GM12878 (cell line): ENCODE results near the gene RALGAPA1. TPM values are rescaled to one million over a fixed set of nuclear protein-coding genes. Genes with fewer than 3 reads are reported as not detected.

Source experiments
- ATAC-seq: fragments of 200-7000 bp; cut with Tn5 transposase; 3 replicates; pipeline ENCODE4 v1.9.1; 2020; ENCODE audit warnings: mild to moderate bottlenecking, moderate library complexity
- BruUV-seq: library from RNA; stranded (reverse); fragments of 400-500 nt; replicated peaks from 2 replicates; lab custom pipeline; 2021; lab: Mats Ljungman, UMichigan
- CTCF ChIA-PET: fragments of 300-600 bp; sonication (Branson Sonifier 250); formaldehyde crosslinking; extraction: SDS; loops from one replicate; lab custom pipeline; 2021; ENCODE audit warnings: inconsistent platforms; lab: Yijun Ruan, JAX
- POLR2A ChIA-PET: fragments of 350-600 bp; formaldehyde crosslinking; extraction: SDS; loops from one replicate; lab custom pipeline; 2021; ENCODE audit warnings: inconsistent platforms; lab: Charles Lee
- RAD21 ChIA-PET: fragments of 300-600 bp; sonication (Branson Sonifier 250); formaldehyde crosslinking; loops from one replicate; lab custom pipeline; 2023; ENCODE audit warnings: antibody characterized with exemption; ENCODE audit not compliant: unreplicated experiment; lab: Charles Lee
- SMC1A ChIA-PET: fragments of 300-600 bp; sonication (Branson Sonifier 250); formaldehyde crosslinking; loops from one replicate; lab custom pipeline; 2023; ENCODE audit not compliant: unreplicated experiment, uncharacterized antibody; lab: Charles Lee
- DNase-seq: peaks from one replicate; pipeline ENCODE4 v3.0.0-alpha.2; 2011; ENCODE audit warnings: low read depth, low spot score
- FAIRE-seq: peaks from 3 replicates; lab custom pipeline; 2011; peaks lifted over from hg19 to GRCh38; lab: Jason Lieb, UNC
- H2AFZ ChIP-seq: 2 replicates; pipeline ENCODE4 v1.6.0; 2011; ENCODE audit warnings: low read depth, low read length, control low read depth; ENCODE audit not compliant: control insufficient read depth
- H3K27ac ChIP-seq: 2 replicates; pipeline ENCODE4 v1.5.1; 2011; ENCODE audit warnings: control low read depth; ENCODE audit not compliant: control insufficient read depth, insufficient read depth
- H3K27me3 ChIP-seq, 2 experiments: replicated peaks in 1 of 2; 2 replicates each; pipeline versions ENCODE4 v1.6.0 to v1.6.1; 2011; ENCODE audit warnings: low read length in 1 of 2; ENCODE audit not compliant: control insufficient read depth in 2 of 2, insufficient read depth in 2 of 2
- H3K36me3 ChIP-seq, 2 experiments: 2 replicates each; pipeline ENCODE4 v1.5.1; 2011; ENCODE audit warnings: low read length in 1 of 2; ENCODE audit not compliant: control insufficient read depth in 2 of 2, insufficient read depth in 2 of 2
- H3K4me1 ChIP-seq: 2 replicates; pipeline ENCODE4 v1.6.1; 2011; ENCODE audit warnings: mild to moderate bottlenecking, low read length, moderate library complexity, mixed read lengths; ENCODE audit not compliant: control insufficient read depth, insufficient read depth
- H3K4me2 ChIP-seq: 2 replicates; pipeline ENCODE4 v1.6.0; 2011; ENCODE audit warnings: control low read depth; ENCODE audit not compliant: control insufficient read depth, insufficient read depth
- H3K4me3 ChIP-seq: fragments of 200-600 bp; sonication (generic); 2 replicates; pipeline ENCODE4 v1.5.1; 2016
- H3K79me2 ChIP-seq: 2 replicates; pipeline ENCODE4 v1.6.0; 2011; ENCODE audit warnings: low read length; ENCODE audit not compliant: control insufficient read depth, insufficient read depth
- H3K9ac ChIP-seq: 2 replicates; pipeline ENCODE4 v1.8.0; 2011; ENCODE audit warnings: low read length, control low read depth, mixed read lengths; ENCODE audit not compliant: control insufficient read depth, insufficient read depth
- H3K9me3 ChIP-seq: replicated peaks from 3 replicates; pipeline ENCODE4 v1.5.1; 2011; ENCODE audit warnings: mild to moderate bottlenecking, low read length; ENCODE audit not compliant: control insufficient read depth, insufficient read depth
- H4K20me1 ChIP-seq: 2 replicates; pipeline ENCODE4 v1.6.0; 2011; ENCODE audit not compliant: control insufficient read depth, insufficient read depth
- BACH1 ChIP-seq: fragments of 450-650 bp; IDR thresholded peaks from 2 replicates; pipeline ENCODE4 v1.6.1; 2017; ENCODE audit warnings: mild to moderate bottlenecking, borderline replicate concordance
- BCL3 ChIP-seq: IDR thresholded peaks from 2 replicates; pipeline ENCODE4 v1.6.1; 2011; ENCODE audit warnings: borderline replicate concordance, low read depth, mild to moderate bottlenecking, moderate library complexity, low read length; ENCODE audit not compliant: insufficient read depth, poor library complexity, severe bottlenecking
- BRCA1 ChIP-seq: IDR thresholded peaks from 2 replicates; pipeline ENCODE4 v1.6.1; 2011; ENCODE audit warnings: low read depth, low read length, improper control_type of control experiment
- CHD2 ChIP-seq: IDR thresholded peaks from 2 replicates; pipeline ENCODE4 v1.6.1; 2011; ENCODE audit warnings: low read depth, low read length, improper control_type of control experiment, borderline replicate concordance
- CREM ChIP-seq: IDR thresholded peaks from 2 replicates; pipeline ENCODE4 v1.6.1; 2014; ENCODE audit warnings: antibody characterized with exemption, low read depth
- EED ChIP-seq: sonication (generic); IDR thresholded peaks from 2 replicates; pipeline ENCODE4 v1.6.1; 2016; ENCODE audit warnings: antibody characterized with exemption, low read depth
- ELK1 ChIP-seq: IDR thresholded peaks from 2 replicates; pipeline ENCODE4 v1.6.1; 2012; ENCODE audit warnings: low read depth, low read length, improper control_type of control experiment
- GATAD2B ChIP-seq: fragments of 450-650 bp; conservative IDR thresholded peaks from 2 replicates; pipeline ENCODE4 v1.6.1; 2017; ENCODE audit warnings: low read depth, mild to moderate bottlenecking, moderate library complexity
- IKZF1 ChIP-seq: fragments of 450-650 bp; conservative IDR thresholded peaks from 2 replicates; pipeline ENCODE4 v1.6.1; 2017; ENCODE audit warnings: antibody characterized with exemption, mild to moderate bottlenecking
- MEF2B ChIP-seq: fragments of 450-650 bp; IDR thresholded peaks from 2 replicates; pipeline ENCODE4 v1.6.1; 2018; ENCODE audit warnings: mild to moderate bottlenecking, moderate library complexity; ENCODE audit not compliant: partially characterized antibody, poor library complexity, severe bottlenecking
- MLLT1 ChIP-seq: fragments of 450-650 bp; IDR thresholded peaks from 2 replicates; pipeline ENCODE4 v1.6.1; 2016; ENCODE audit warnings: mild to moderate bottlenecking
- MXI1 ChIP-seq: fragments of 150-350 bp; IDR thresholded peaks from 2 replicates; pipeline ENCODE4 v1.6.1; 2011; ENCODE audit warnings: low read depth, mild to moderate bottlenecking, inconsistent platforms, low read length, improper control_type of control experiment
- NFYB ChIP-seq: IDR thresholded peaks from 2 replicates; pipeline ENCODE4 v1.6.1; 2011; ENCODE audit warnings: low read depth, mild to moderate bottlenecking, low read length, improper control_type of control experiment, moderate library complexity; ENCODE audit not compliant: insufficient read depth
- NR2F1 ChIP-seq: fragments of 450-650 bp; conservative IDR thresholded peaks from 2 replicates; pipeline ENCODE4 v1.6.1; 2017; ENCODE audit warnings: mild to moderate bottlenecking
- POLR2A ChIP-seq: IDR thresholded peaks from 2 replicates; pipeline ENCODE4 v1.6.1; 2011; ENCODE audit warnings: low read depth, mild to moderate bottlenecking, low read length
- RAD21 ChIP-seq: IDR thresholded peaks from 2 replicates; pipeline ENCODE4 v1.6.1; 2011; ENCODE audit warnings: mild to moderate bottlenecking, low read depth, low read length, moderate library complexity; ENCODE audit not compliant: insufficient read depth
- RBBP5 ChIP-seq: fragments of 200-600 bp; sonication (generic); conservative IDR thresholded peaks from 2 replicates; pipeline ENCODE4 v1.6.1; 2016
- RFX5 ChIP-seq: IDR thresholded peaks from 2 replicates; pipeline ENCODE4 v1.6.1; 2011; ENCODE audit warnings: low read depth, low read length, improper control_type of control experiment
- YY1 ChIP-seq: IDR thresholded peaks from 2 replicates; pipeline ENCODE4 v1.6.1; 2011; ENCODE audit warnings: low read depth, mild to moderate bottlenecking, low read length
- ZNF24 ChIP-seq: fragments of 450-650 bp; IDR thresholded peaks from 2 replicates; pipeline ENCODE4 v1.6.1; 2017; ENCODE audit warnings: antibody characterized with exemption, mild to moderate bottlenecking
- ZNF622 ChIP-seq: fragments of 450-650 bp; IDR thresholded peaks from 2 replicates; pipeline ENCODE4 v1.6.1; 2017; ENCODE audit warnings: mild to moderate bottlenecking, inconsistent platforms
- WGBS: methylation state at CpG from one replicate; pipeline ENCODE4 v1.1.6; 2016; ENCODE audit warnings: low lambda C conversion rate; ENCODE audit not compliant: insufficient replicate concordance, insufficient coverage; ENCODE audit errors: missing lambda C conversion rate; 5-methylcytosine and 5-hydroxymethylcytosine counted together
- in situ Hi-C: fragments of 300-500 bp; cut with MboI; formaldehyde crosslinking; loops from 9 replicates; pipeline ENCODE4 v1.14.3; 2018; ENCODE audit warnings: mixed read lengths
- intact Hi-C: fragments of 100-400 bp; cut with micrococcal nuclease; formaldehyde crosslinking; loops from one replicate; pipeline ENCODE4 v1.14.2; 2022; ENCODE audit not compliant: unreplicated experiment
- polyA plus RNA-seq, 11 experiments: library from polyadenylated mRNA; depleted of rRNA in 4 of 11; unstranded in 6 of 11; stranded (reverse) in 5 of 11; fragments of >200 nt; fragmentation: Nextera tagmentation in 4 of 11; fragmentation: Illumina TruSeq in 1 of 11; extraction: Ambion mirVana in 4 of 11; extraction: Trizol in 1 of 11; gene quantifications; 1 replicate in 1 of 11; 2 replicates in 10 of 11; pipeline versions ENCODE4 v1.2.1 to v1.2.3, GENCODE V29; 2011 to 2016; ENCODE audit warnings: inconsistent platforms in 2 of 11, missing spikeins in 2 of 11, low read depth in 1 of 11
- total RNA-seq, 4 experiments: library from RNA; depleted of rRNA in 3 of 4; stranded (reverse); fragments of >200 nt in 3 of 4; fragmentation: Illumina TruSeq in 1 of 4; extraction: Trizol in 1 of 4; gene quantifications; 2 replicates each; pipeline versions ENCODE4 v1.2.1 to v1.2.3, GENCODE V29; 2013 to 2021

Gene RALGAPA1
- total and polyA plus RNA-seq, 10 of the 15 experiments (the other 5 are each of a cell fraction or from before 2014, with no cell fraction given) = 5.6 to 26.7 (median 14.7) TPM

- no peaks in the 10 kb centered on the region for H3K27me3 ChIP-seq
- BruUV-seq = no TSS peak
- peaks cover 12% of the 10 kb centered on the region for H3K79me2 ChIP-seq
- peak within 1 kb of the TSS; percentile 87 for H3K9ac ChIP-seq
- peak within 1 kb of the TSS; percentile 91 for H3K4me2 ChIP-seq
- H3K4me1 ChIP-seq = no peaks in the 10 kb centered on the region
- ChIA-PET RAD21 (interaction anchor here (0.8 to 1.7 kb wide), 8 partner anchors 8 to 845 kb away, joined by 3 to 8 read pairs (median 4); partner anchors contain the start of genes PPP2R3C and RALGAPA1), CTCF (interaction anchor here (0.6 to 3.8 kb wide), 7 partner anchors 9 to 1152 kb away, joined by 3 to 56 read pairs (median 4); partner anchors contain the start of gene RALGAPA1), SMC1A (interaction anchor here (0.5 to 2.1 kb wide), 5 partner anchors 9 to 159 kb away, joined by 3 to 12 read pairs (median 4); no protein-coding TSS in a partner anchor), POLR2A (interaction anchor here (0.5 to 2.0 kb wide), 11 partner anchors 9 to 1034 kb away, joined by 3 to 11 read pairs (median 4); partner anchors contain the start of genes MBIP and RALGAPA1)
- FAIRE-seq (peak; percentile 83), DNase-seq (peak; percentile 97), ATAC-seq (peak; percentile 97)
- peak within 1 kb of the TSS; percentile 84 for H3K27ac ChIP-seq
- in situ Hi-C loops = no loop called here
- peak within 1 kb of the TSS; percentile 96 for H3K4me3 ChIP-seq
- H3K9me3 ChIP-seq = no peaks in the 10 kb centered on the region
- WGBS = 1% methylated on average over 35 of the region's 70 CpGs
- H2AFZ ChIP-seq = peak within 1 kb of the TSS; percentile 97
- intact Hi-C loops = loop anchor here (2.0 kb wide), 2 partner anchors 18 to 534 kb away; partner anchors contain the start of genes PSMA6 and RALGAPA1
- H4K20me1 ChIP-seq = no peaks in the 10 kb centered on the region
- no peaks in the 10 kb centered on the region; a peak in 1 of 4 replicates for H3K36me3 ChIP-seq
- TF ChIP-seq EED (peak; percentile 56), YY1 (peak; percentile 9), ZNF24 (no peak), RBBP5 (no peak), MLLT1 (peak; percentile 60; the same call in 1 of the 2 replicates), GATAD2B (peak; percentile 84), RAD21 (no peak), CHD2 (peak; percentile 83), MXI1 (no peak; the same call in 1 of the 2 replicates), CREM (peak; percentile 97), IKZF1 (peak; percentile 89), BCL3 (no peak), RFX5 (peak; percentile 66), MEF2B (peak; percentile 82), BRCA1 (no peak), BACH1 (peak; percentile 62; the same call in 1 of the 2 replicates), ZNF622 (peak; percentile 57), POLR2A (peak; percentile 86), NR2F1 (0 out of 2 replicates have a peak, but pooled peaks have one; percentile 20), ELK1 (no peak), NFYB (peak; percentile 79)
These were observed 17.3 kb upstream of the RALGAPA1 start, which contains the start of gene BRMS1L for GRCh38 chr14:35826218-35826951. TSS of gene BRMS1L (plus strand) at chr14:35826338. CDS start at chr14:35826517, 179 bp downstream.
